OCI-M2 (cell line): ENCODE measurements around the gene GNAZ.
"Not testable (repeated sequence)": the region's sequence is repeated elsewhere in the genome, so short reads cannot be mapped to it uniquely, and the experiment has no call there.

ENCODE experiments used
- DNase-seq: peaks from one replicate; lab custom pipeline; 2025; ENCODE audit not compliant: unreplicated experiment; lab: John Stamatoyannopoulos, UW

The GNAZ gene

GRCh38 chr22:23042179-23042578 lies 28.1 kb upstream of the GNAZ start:
- no peak for DNase-seq

- no peak for DNase-seq
Observed at GRCh38 chr22:23044570-23044969, 25.7 kb upstream of the GNAZ start.

GRCh38 chr22:23045461-23045860 lies 24.9 kb upstream of the GNAZ start:
- no peak for DNase-seq

- no peak for DNase-seq
Observed at GRCh38 chr22:23047265-23047664, 23.1 kb upstream of the GNAZ start.

GRCh38 chr22:23047742-23048141 lies 22.6 kb upstream of the GNAZ start:
- no peak for DNase-seq

- not testable (repeated sequence) for DNase-seq
Observed at GRCh38 chr22:23050546-23050945, 19.8 kb upstream of the GNAZ start.

GRCh38 chr22:23053051-23053707 lies 17.1 kb upstream of the GNAZ start:
- DNase-seq, result no peak

- DNase-seq, result no peak
Observed at GRCh38 chr22:23053912-23054530, 16.3 kb upstream of the GNAZ start.

- no peak for DNase-seq
Observed at GRCh38 chr22:23054531-23055257, 15.6 kb upstream of the GNAZ start.

- DNase-seq, result no peak
Observed at GRCh38 chr22:23055449-23056179, 14.7 kb upstream of the GNAZ start.

- DNase-seq, result no peak
Observed at GRCh38 chr22:23057331-23057730, 13.0 kb upstream of the GNAZ start.

- no peak for DNase-seq
Observed at GRCh38 chr22:23058063-23058462, 12.3 kb upstream of the GNAZ start.

GRCh38 chr22:23058481-23059283 lies 11.6 kb upstream of the GNAZ start:
- no peak for DNase-seq

GRCh38 chr22:23059284-23059948 lies 10.9 kb upstream of the GNAZ start:
- DNase-seq, result no peak

GRCh38 chr22:23060612-23061400 lies 9.5 kb upstream of the GNAZ start:
- no peak for DNase-seq

- DNase-seq, result no peak
Observed at GRCh38 chr22:23061471-23062280, 8.6 kb upstream of the GNAZ start.

- DNase-seq, result no peak
Observed at GRCh38 chr22:23062616-23063538, 7.4 kb upstream of the GNAZ start.
